ENCODE measurements around the gene GPR21. TPM values are rescaled to one million over a fixed set of nuclear protein-coding genes. Genes with fewer than 3 reads are reported as not detected.

The GPR21 gene
- polyA plus RNA-seq, 1 of the 3 experiments (the other 2 are of a cell fraction), result not detected

- Histone ChIP-seq H3K27ac (ENCODE audit: low read depth in 2 of 2, low read length in 1 of 2) (no peak overlapping the region), H3K4me3 (ENCODE audit: low read depth in 2 of 2, low read length in 1 of 2) (no peak overlapping the region), H3K9me3 (no peaks in the 10 kb centered on the region), H3K4me2 (no peak overlapping the region), H3F3A (replicated peaks; ENCODE audit: insufficient read depth) (no peaks in the 10 kb centered on the region), H4K20me1 (ENCODE audit: insufficient read depth) (no peaks in the 10 kb centered on the region), H2AFZ (ENCODE audit: low read depth) (no peak overlapping the region), H3K9me2 (no peaks in the 10 kb centered on the region), H3K27me3 (ENCODE audit: insufficient read depth) (no peaks in the 10 kb centered on the region), H3K4me1 (ENCODE audit: control insufficient read depth in 1 of 2, insufficient read depth in 2 of 2, low read depth in 1 of 2, low read length in 1 of 2) (peaks cover 0 to 10% of the 10 kb centered on the region in 2 experiments; a peak in 1 of 4 replicates), H3K9ac (no peak overlapping the region), H3K36me3 (replicated peaks in 1 of 2; ENCODE audit: control insufficient read depth in 1 of 2, insufficient read depth in 2 of 2, low read length in 1 of 2) (peaks cover 50 to 70% of the 10 kb centered on the region in 2 experiments), H3K79me2 (ENCODE audit: insufficient read depth) (no peaks in the 10 kb centered on the region)
- 98% methylated on average over 3 of the region's 3 CpGs for WGBS (ENCODE audit: low lambda C conversion rate)
- DNase-seq, result no peak
- TF ChIP-seq SMC3 (IDR thresholded peaks at IDR 0.05; ENCODE audit: low read depth, low read length) (no peak), FOXJ3 (CRISPR knock-in tag; IDR thresholded peaks at IDR 0.05) (no peak), MEF2A (IDR thresholded peaks at IDR 0.05; ENCODE audit: borderline replicate concordance, low read depth) (no peak), REST (IDR thresholded peaks at IDR 0.05; ENCODE audit: low read depth, low read length) (no peak), MXI1 (IDR thresholded peaks at IDR 0.05; ENCODE audit: low read depth, low read length) (no peak)
- POLR2A ChIA-PET, result no interaction called here
- CTCF ChIA-PET, result interaction anchor here (1.0 to 4.6 kb wide), 4 partner anchors 10 to 274 kb away, joined by 3 to 58 read pairs (median 11); no protein-coding TSS in a partner anchor
These were observed 47.0 kb downstream of the GPR21 start for GRCh38 chr9:123080444-123080843.

GRCh38 chr9:123081824-123082223 lies 48.4 kb downstream of the GPR21 start:
- H4K20me1 ChIP-seq (ENCODE audit: insufficient read depth), result no peaks in the 10 kb centered on the region
- H3K36me3 ChIP-seq (replicated peaks in 1 of 2; ENCODE audit: control insufficient read depth in 1 of 2, insufficient read depth in 2 of 2, low read length in 1 of 2), result peaks cover 46 to 66% of the 10 kb centered on the region in 2 experiments
- H3K27me3 ChIP-seq (ENCODE audit: insufficient read depth), result no peaks in the 10 kb centered on the region
- H3K79me2 ChIP-seq (ENCODE audit: insufficient read depth), result no peaks in the 10 kb centered on the region
- no peak overlapping the region for H3K27ac ChIP-seq (ENCODE audit: low read depth in 2 of 2, low read length in 1 of 2)
- no peak overlapping the region for H3K4me2 ChIP-seq
- no peak overlapping the region for H3K9ac ChIP-seq
- H3K4me1 ChIP-seq (ENCODE audit: control insufficient read depth in 1 of 2, insufficient read depth in 2 of 2, low read depth in 1 of 2, low read length in 1 of 2), result peaks cover 0 to 7% of the 10 kb centered on the region in 2 experiments; a peak in 1 of 4 replicates
- H3K9me2 ChIP-seq, result no peaks in the 10 kb centered on the region
- H2AFZ ChIP-seq (ENCODE audit: low read depth), result no peak overlapping the region
- POLR2A ChIA-PET, result no interaction called here
- CTCF ChIA-PET, result interaction anchor here (0.8 to 4.6 kb wide), 11 partner anchors 9 to 313 kb away, joined by 3 to 58 read pairs (median 4); no protein-coding TSS in a partner anchor
- no peak overlapping the region; a peak in 1 of 4 replicates for H3K4me3 ChIP-seq (ENCODE audit: low read depth in 2 of 2, low read length in 1 of 2)
- DNase-seq, result peak; percentile 25
- WGBS (ENCODE audit: low lambda C conversion rate), result 37% methylated on average over 2 of the region's 2 CpGs
- no peaks in the 10 kb centered on the region for H3F3A ChIP-seq (replicated peaks; ENCODE audit: insufficient read depth)
- H3K9me3 ChIP-seq, result no peaks in the 10 kb centered on the region
- TF ChIP-seq ELF1 (IDR thresholded peaks at IDR 0.05) (no peak), USF2 (IDR thresholded peaks at IDR 0.05; ENCODE audit: borderline replicate concordance, low read depth, low read length) (no peak), EZH2phosphoT487 (IDR thresholded peaks at IDR 0.05; ENCODE audit: borderline replicate concordance, low read depth) (no peak), RCOR1 (IDR thresholded peaks at IDR 0.05; ENCODE audit: low read length) (no peak), RAD21 (IDR thresholded peaks at IDR 0.05; ENCODE audit: low read length) (peak; percentile 76), CTCF (IDR thresholded peaks at IDR 0.05) (peak; percentile 76), FOXM1 (IDR thresholded peaks at IDR 0.05; ENCODE audit: low read depth) (no peak), EP300 (IDR thresholded peaks at IDR 0.05; ENCODE audit: borderline replicate concordance in 1 of 2, low read depth in 1 of 2, low read length in 1 of 2) (no peak), POLR2AphosphoS5 (IDR thresholded peaks at IDR 0.05; ENCODE audit: low read depth, low read length) (no peak), TCF12 (IDR thresholded peaks at IDR 0.05) (no peak), RXRA (IDR thresholded peaks at IDR 0.05; ENCODE audit: borderline replicate concordance, low read depth) (no peak), JUND (IDR thresholded peaks at IDR 0.05) (no peak), PBX3 (IDR thresholded peaks at IDR 0.05) (no peak), NFIC (IDR thresholded peaks at IDR 0.05; ENCODE audit: borderline replicate concordance) (no peak), SIN3A (IDR thresholded peaks at IDR 0.05; ENCODE audit: borderline replicate concordance, low read depth, low read length) (no peak), FOXJ3 (CRISPR knock-in tag; IDR thresholded peaks at IDR 0.05) (no peak), SMC3 (IDR thresholded peaks at IDR 0.05; ENCODE audit: low read depth, low read length) (peak; percentile 59), USF1 (IDR thresholded peaks at IDR 0.05; ENCODE audit: borderline replicate concordance, low read depth) (no peak)
